ENCODE results near the gene IDH1. TPM values are rescaled to one million over a fixed set of nuclear protein-coding genes. Genes with fewer than 3 reads are reported as not detected.

The IDH1 gene
- total and polyA plus RNA-seq, 7 donors = 9.7 to 42.6 (median 16.5) TPM

DNA sequence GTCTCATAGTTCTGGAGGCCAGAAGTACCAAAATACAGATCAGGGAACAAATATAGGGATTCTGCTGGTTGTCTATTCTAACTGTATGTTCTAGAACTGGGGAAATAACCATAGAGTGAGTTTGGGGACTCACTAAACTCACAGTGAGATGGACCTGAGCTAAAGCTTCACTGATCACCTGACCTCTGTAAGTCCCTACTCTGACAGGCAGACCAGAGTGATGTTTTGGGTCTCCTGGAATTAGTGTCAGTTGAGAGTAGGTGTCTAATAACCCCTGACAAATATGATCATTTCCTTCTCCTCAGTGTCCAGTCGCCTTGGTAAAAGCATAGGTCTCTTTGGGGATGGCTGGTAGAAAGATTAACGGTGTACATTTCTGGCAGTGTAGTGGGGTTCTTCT lies 25.4 kb upstream of the IDH1 start:
- TF ChIP-seq, protein P1, sequence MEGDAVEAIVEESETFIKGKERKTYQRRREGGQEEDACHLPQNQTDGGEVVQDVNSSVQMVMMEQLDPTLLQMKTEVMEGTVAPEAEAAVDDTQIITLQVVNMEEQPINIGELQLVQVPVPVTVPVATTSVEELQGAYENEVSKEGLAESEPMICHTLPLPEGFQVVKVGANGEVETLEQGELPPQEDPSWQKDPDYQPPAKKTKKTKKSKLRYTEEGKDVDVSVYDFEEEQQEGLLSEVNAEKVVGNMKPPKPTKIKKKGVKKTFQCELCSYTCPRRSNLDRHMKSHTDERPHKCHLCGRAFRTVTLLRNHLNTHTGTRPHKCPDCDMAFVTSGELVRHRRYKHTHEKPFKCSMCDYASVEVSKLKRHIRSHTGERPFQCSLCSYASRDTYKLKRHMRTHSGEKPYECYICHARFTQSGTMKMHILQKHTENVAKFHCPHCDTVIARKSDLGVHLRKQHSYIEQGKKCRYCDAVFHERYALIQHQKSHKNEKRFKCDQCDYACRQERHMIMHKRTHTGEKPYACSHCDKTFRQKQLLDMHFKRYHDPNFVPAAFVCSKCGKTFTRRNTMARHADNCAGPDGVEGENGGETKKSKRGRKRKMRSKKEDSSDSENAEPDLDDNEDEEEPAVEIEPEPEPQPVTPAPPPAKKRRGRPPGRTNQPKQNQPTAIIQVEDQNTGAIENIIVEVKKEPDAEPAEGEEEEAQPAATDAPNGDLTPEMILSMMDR (IDR thresholded peaks at IDR 0.05) = no peak
- peaks cover 2% of the 10 kb centered on the region for H3K4me1 ChIP-seq
- H3K4me3 ChIP-seq = no peak overlapping the region
- DNase-seq = no peak
- H3K9me3 ChIP-seq = no peaks in the 10 kb centered on the region
- no peaks in the 10 kb centered on the region for H3K27me3 ChIP-seq (ENCODE audit: insufficient read depth in 3 of 3, low read length in 2 of 3)
- intact Hi-C loops (cut with DNase I) = no loop called here
- H3K36me3 ChIP-seq (ENCODE audit: insufficient read depth in 1 of 2, low read depth in 1 of 2) = peaks cover 9 to 93% of the 10 kb centered on the region in 2 donors
- no peak for ATAC-seq
- WGBS, 3 donors = 92 to 95% (median 94%) methylated on average over 2 of the region's 2 CpGs
- H3K27ac ChIP-seq = no peak overlapping the region

DNA sequence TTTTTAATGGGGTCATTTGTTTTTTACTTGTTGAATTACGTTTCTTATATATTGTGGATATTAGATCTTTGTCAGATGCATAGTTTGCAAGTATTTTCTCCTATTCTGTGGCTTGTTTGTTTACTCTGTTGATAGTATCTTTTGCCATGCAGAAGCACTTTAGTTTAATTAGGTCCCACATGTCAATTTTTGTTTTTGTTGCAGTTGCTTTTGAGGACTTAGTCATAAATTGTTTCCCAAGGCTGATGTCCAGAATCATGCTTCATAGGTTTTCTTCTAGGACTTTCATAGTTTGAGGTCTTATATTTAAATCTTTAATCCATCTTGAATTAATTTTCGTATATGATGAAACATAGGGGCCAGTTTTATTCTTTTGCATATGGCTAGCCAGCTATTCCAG lies 24.4 kb upstream of the IDH1 start:
- WGBS, 3 donors = 94 to 98% (median 97%) methylated on average over 2 of the region's 2 CpGs

DNA sequence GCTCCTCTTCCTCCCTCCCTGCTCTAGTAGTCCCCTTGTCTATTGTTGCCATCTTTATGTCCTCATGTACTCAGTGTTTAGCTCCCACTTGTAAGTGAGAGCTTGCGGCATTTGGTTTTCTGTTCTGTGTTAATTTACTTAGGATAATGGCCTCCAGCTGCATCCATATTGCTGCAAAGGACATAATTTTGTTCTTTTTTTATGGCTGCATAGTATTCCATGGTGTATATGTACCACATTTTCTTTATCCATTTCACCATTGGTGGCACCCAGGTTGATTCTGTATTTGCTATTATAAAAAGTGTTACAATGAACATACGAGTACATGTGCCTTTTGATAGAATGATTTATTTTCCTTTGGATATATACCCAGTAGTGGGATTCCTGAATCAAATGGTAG lies 23.7 kb upstream of the IDH1 start:
- no peaks in the 10 kb centered on the region for H3K9me3 ChIP-seq
- TF ChIP-seq, protein P1 (IDR thresholded peaks at IDR 0.05) = no peak
- DNase-seq (no peak), ATAC-seq (no peak)
- no peak overlapping the region for H3K4me3 ChIP-seq
- peaks cover 9 to 94% of the 10 kb centered on the region in 2 donors for H3K36me3 ChIP-seq (ENCODE audit: insufficient read depth in 1 of 2, low read depth in 1 of 2)
- WGBS, 3 donors = 91 to 100% (median 97%) methylated on average over 2 of the region's 2 CpGs
- no peaks in the 10 kb centered on the region for H3K27me3 ChIP-seq (ENCODE audit: insufficient read depth in 3 of 3, low read length in 2 of 3)
- intact Hi-C loops (cut with DNase I) = no loop called here
- H3K4me1 ChIP-seq = peaks cover 2% of the 10 kb centered on the region
- no peak overlapping the region for H3K27ac ChIP-seq

More for the DNA sequence above, 24.4 kb upstream of the IDH1 start:
- Histone ChIP-seq H3K36me3 (ENCODE audit: insufficient read depth in 1 of 2, low read depth in 1 of 2) (peaks cover 9 to 94% of the 10 kb centered on the region in 2 donors), H3K27me3 (ENCODE audit: insufficient read depth in 3 of 3, low read length in 2 of 3) (no peaks in the 10 kb centered on the region), H3K4me3 (no peak overlapping the region), H3K9me3 (no peaks in the 10 kb centered on the region), H3K27ac (no peak overlapping the region), H3K4me1 (peaks cover 2% of the 10 kb centered on the region)
- ATAC-seq = no peak
- TF ChIP-seq, protein P1 (IDR thresholded peaks at IDR 0.05) = no peak
- intact Hi-C loops (cut with DNase I) = no loop called here
- no peak for DNase-seq

DNA sequence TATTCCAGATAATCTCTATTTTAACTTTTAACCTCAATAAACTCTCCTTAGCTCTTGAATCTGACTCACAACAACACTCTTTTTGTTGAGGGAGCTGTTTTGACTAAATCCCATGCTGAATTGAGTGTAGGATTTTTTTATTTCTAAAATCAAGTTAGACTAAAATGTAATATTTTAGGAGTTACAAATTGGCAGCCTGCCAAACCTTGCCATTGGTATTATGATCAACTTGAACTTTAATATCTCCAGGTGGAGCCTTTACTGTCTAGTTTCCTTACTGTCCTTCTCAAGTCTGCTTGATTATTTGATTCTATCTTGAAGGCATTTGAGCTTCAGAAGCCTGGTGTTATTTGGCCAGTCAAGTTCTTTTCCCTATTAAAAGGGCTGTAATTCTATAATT lies 19.9 kb upstream of the IDH1 start:
- TF ChIP-seq, protein P1 (IDR thresholded peaks at IDR 0.05) = no peak
- DNase-seq (no peak), ATAC-seq (no peak)
- no peaks in the 10 kb centered on the region for H3K9me3 ChIP-seq
- no peak overlapping the region for H3K4me3 ChIP-seq
- no peaks in the 10 kb centered on the region for H3K27me3 ChIP-seq (ENCODE audit: insufficient read depth in 3 of 3, low read length in 2 of 3)
- H3K36me3 ChIP-seq (ENCODE audit: insufficient read depth in 1 of 2, low read depth in 1 of 2) = peaks cover 6 to 85% of the 10 kb centered on the region in 2 donors
- intact Hi-C loops (cut with DNase I) = no loop called here
- peaks cover 3% of the 10 kb centered on the region for H3K4me1 ChIP-seq
- no peak overlapping the region for H3K27ac ChIP-seq

DNA sequence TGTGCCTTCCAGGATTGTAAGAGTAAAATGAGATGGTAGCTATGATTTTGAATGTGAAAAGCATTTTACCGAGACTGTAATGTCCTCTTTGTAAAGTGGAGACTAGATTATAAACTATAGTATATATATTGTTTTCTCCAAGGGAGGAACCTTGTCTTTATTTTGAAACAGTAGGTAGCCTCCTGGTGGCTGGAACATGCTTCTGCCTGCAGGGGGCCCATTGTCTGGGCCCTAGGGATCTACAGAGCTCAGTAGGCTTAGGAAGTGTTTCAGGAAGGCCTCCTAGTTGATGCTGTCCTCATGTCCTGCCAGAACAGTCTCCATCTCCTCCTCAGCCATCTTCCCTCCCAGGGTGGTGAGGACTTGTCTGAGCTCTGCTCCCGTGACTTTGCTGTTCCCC lies 14.2 kb upstream of the IDH1 start:
- peaks cover 0 to 31% of the 10 kb centered on the region in 2 donors for H3K36me3 ChIP-seq (ENCODE audit: insufficient read depth in 1 of 2, low read depth in 1 of 2)
- no peak overlapping the region for H3K4me3 ChIP-seq
- ATAC-seq (no peak), DNase-seq (no peak)
- H3K9me3 ChIP-seq = no peaks in the 10 kb centered on the region
- intact Hi-C loops (cut with DNase I) = loop anchor here in 1 of 2 donors (5.0 kb wide), 1 partner anchor 48 kb away; no protein-coding TSS in a partner anchor
- peaks cover 30% of the 10 kb centered on the region for H3K4me1 ChIP-seq
- H3K27me3 ChIP-seq (ENCODE audit: insufficient read depth in 3 of 3, low read length in 2 of 3) = no peaks in the 10 kb centered on the region
- no peak overlapping the region for H3K27ac ChIP-seq
- TF ChIP-seq, protein P1 (IDR thresholded peaks at IDR 0.05) = no peak
- 91 to 96% (median 95%) methylated on average over 2 of the region's 2 CpGs for WGBS, 3 donors
